HEK293 (cell line): ENCODE results near the gene ASAP2.

ENCODE experiments used
- CTCF ChIA-PET: fragments of 350-600 bp; formaldehyde crosslinking; extraction: SDS; loops from one replicate; lab custom pipeline; 2021; ENCODE audit warnings: antibody characterized with exemption; lab: Yijun Ruan, JAX
- POLR2A ChIA-PET: fragments of 300-600 bp; formaldehyde crosslinking; extraction: SDS; loops from one replicate; lab custom pipeline; 2020; ENCODE audit warnings: antibody characterized with exemption, inconsistent platforms; lab: Yijun Ruan, JAX
- H3K27ac ChIP-seq: fragments of 200-500 bp; sonication (Bioruptor generic); 2 replicates; pipeline ENCODE4 v1.5.1; 2014; ENCODE audit warnings: low read depth, low read length, control low read depth, inconsistent platforms; ENCODE audit errors: extremely low read depth
- H3K36me3 ChIP-seq, 2 experiments: fragments of 200-500 bp in 1 of 2; sonication (Bioruptor generic) in 1 of 2; 1 replicate in 1 of 2; 2 replicates in 1 of 2; pipeline ENCODE4 v1.5.1; 2014 to 2017; ENCODE audit warnings: inconsistent platforms in 2 of 2, low read length in 2 of 2; ENCODE audit not compliant: control insufficient read depth in 2 of 2, insufficient read depth in 1 of 2
- H3K4me1 ChIP-seq: fragments of 200-500 bp; sonication (Bioruptor generic); 2 replicates; pipeline ENCODE4 v1.5.1; 2014; ENCODE audit warnings: mild to moderate bottlenecking, low read length, inconsistent platforms; ENCODE audit not compliant: control insufficient read depth, insufficient read depth
- H3K4me3 ChIP-seq: 2 replicates; pipeline ENCODE4 v1.5.1; 2011; ENCODE audit warnings: low read depth, mild to moderate bottlenecking, control low read depth, low read length, moderate library complexity
- H3K9me3 ChIP-seq: fragments of 200-500 bp; sonication (Bioruptor generic); 2 replicates; pipeline ENCODE4 v1.5.1; 2014; ENCODE audit warnings: low read depth, low read length, inconsistent platforms; ENCODE audit not compliant: control insufficient read depth, insufficient read depth
- CTCF ChIP-seq: fragments of 450-650 bp; formaldehyde crosslinking; IDR thresholded peaks from 2 replicates; pipeline ENCODE4 v1.5.1; 2016; ENCODE audit warnings: missing biosample characterization, missing genetic modification characterization
- FEZF1 ChIP-seq: fragments of 450-650 bp; formaldehyde crosslinking; IDR thresholded peaks from 2 replicates; pipeline ENCODE4 v1.5.1; 2016; ENCODE audit warnings: missing biosample characterization, missing genetic modification characterization
- HOXD13 ChIP-seq: sonication (generic); formaldehyde crosslinking; IDR thresholded peaks from 2 replicates; pipeline ENCODE4 v1.8.0; 2022; ENCODE audit warnings: missing genetic modification reagents, borderline replicate concordance
- IKZF3 ChIP-seq: fragments of 450-650 bp; IDR thresholded peaks from 2 replicates; pipeline ENCODE4 v1.5.0; 2018; ENCODE audit warnings: missing biosample characterization, mild to moderate bottlenecking, missing genetic modification characterization, moderate library complexity
- KLF16 ChIP-seq: fragments of 450-650 bp; formaldehyde crosslinking; IDR thresholded peaks from 2 replicates; pipeline ENCODE4 v1.5.1; 2017; ENCODE audit warnings: missing biosample characterization, missing genetic modification characterization
- PRDM1 ChIP-seq: fragments of 450-650 bp; formaldehyde crosslinking; IDR thresholded peaks from 2 replicates; pipeline ENCODE4; 2016; ENCODE audit warnings: missing biosample characterization, missing genetic modification characterization
- WT1 ChIP-seq: fragments of 450-650 bp; formaldehyde crosslinking; IDR thresholded peaks from 2 replicates; pipeline ENCODE4 v1.5.1; 2016; ENCODE audit warnings: missing biosample characterization, missing genetic modification characterization
- ZIC2 ChIP-seq: fragments of 450-650 bp; formaldehyde crosslinking; IDR thresholded peaks from 2 replicates; pipeline ENCODE4 v1.5.1; 2016; ENCODE audit warnings: missing biosample characterization, missing genetic modification characterization
- ZNF121 ChIP-seq: fragments of 450-650 bp; formaldehyde crosslinking; IDR thresholded peaks from 2 replicates; pipeline ENCODE4 v1.5.1; 2016; ENCODE audit warnings: missing biosample characterization, missing genetic modification characterization
- ZNF169 ChIP-seq: fragments of 450-650 bp; formaldehyde crosslinking; IDR thresholded peaks from 2 replicates; pipeline ENCODE4 v1.5.1; 2016; ENCODE audit warnings: missing biosample characterization, missing genetic modification characterization
- ZNF184 ChIP-seq: fragments of 450-650 bp; IDR thresholded peaks from 2 replicates; pipeline ENCODE4 v1.5.1; 2018; ENCODE audit warnings: missing biosample characterization, mild to moderate bottlenecking, missing genetic modification characterization
- ZNF341 ChIP-seq: fragments of 450-650 bp; formaldehyde crosslinking; IDR thresholded peaks from 2 replicates; pipeline ENCODE4; 2016; ENCODE audit warnings: low read depth, missing biosample characterization, missing genetic modification characterization
- ZNF354C ChIP-seq: fragments of 450-650 bp; formaldehyde crosslinking; IDR thresholded peaks from 2 replicates; pipeline ENCODE4 v1.5.1; 2016; ENCODE audit warnings: missing biosample characterization, missing genetic modification characterization, low read depth, borderline replicate concordance
- ZNF366 ChIP-seq: fragments of 450-650 bp; formaldehyde crosslinking; conservative IDR thresholded peaks from 2 replicates; pipeline ENCODE4 v1.5.1; 2016; ENCODE audit warnings: missing biosample characterization, missing genetic modification characterization
- ZNF394 ChIP-seq: fragments of 450-650 bp; formaldehyde crosslinking; IDR thresholded peaks from 2 replicates; pipeline ENCODE4 v1.5.1; 2016; ENCODE audit warnings: missing biosample characterization, missing genetic modification characterization, mild to moderate bottlenecking, moderate library complexity, borderline replicate concordance
- ZNF404 ChIP-seq: fragments of 450-650 bp; formaldehyde crosslinking; IDR thresholded peaks from 2 replicates; pipeline ENCODE4 v1.5.1; 2017; ENCODE audit warnings: missing biosample characterization, missing genetic modification characterization
- ZNF521 ChIP-seq: fragments of 450-650 bp; formaldehyde crosslinking; IDR thresholded peaks from 2 replicates; pipeline ENCODE4 v1.5.1; 2017; ENCODE audit warnings: missing biosample characterization, mild to moderate bottlenecking, missing genetic modification characterization
- ZNF529 ChIP-seq: fragments of 450-650 bp; formaldehyde crosslinking; IDR thresholded peaks from 2 replicates; pipeline ENCODE4 v1.5.1; 2017; ENCODE audit warnings: missing genetic modification characterization, missing biosample characterization; ENCODE audit not compliant: insufficient replicate concordance
- ZNF555 ChIP-seq: fragments of 450-650 bp; formaldehyde crosslinking; conservative IDR thresholded peaks from 2 replicates; pipeline ENCODE4 v1.5.1; 2017; ENCODE audit warnings: missing biosample characterization, mild to moderate bottlenecking, missing genetic modification characterization, inconsistent platforms
- ZNF624 ChIP-seq: fragments of 450-650 bp; formaldehyde crosslinking; IDR thresholded peaks from 2 replicates; pipeline ENCODE4 v1.5.1; 2017; ENCODE audit warnings: missing biosample characterization, missing genetic modification characterization
- ZNF658 ChIP-seq: fragments of 450-650 bp; formaldehyde crosslinking; IDR thresholded peaks from 2 replicates; pipeline ENCODE4; 2016; ENCODE audit warnings: missing biosample characterization, missing genetic modification characterization
- ZNF792 ChIP-seq: fragments of 450-650 bp; formaldehyde crosslinking; IDR thresholded peaks from 2 replicates; pipeline ENCODE4 v1.5.1; 2016; ENCODE audit warnings: missing biosample characterization, missing genetic modification characterization

ASAP2 gene

GRCh38 chr2:9236045-9236344 is 29.4 kb downstream of the ASAP2 start (continued):
- TF ChIP-seq HOXD13 (CRISPR knock-in tag) (no peak), ZNF394 (tag by site-specific recombination) (no peak), CTCF (tag by site-specific recombination) (no peak)

DNA sequence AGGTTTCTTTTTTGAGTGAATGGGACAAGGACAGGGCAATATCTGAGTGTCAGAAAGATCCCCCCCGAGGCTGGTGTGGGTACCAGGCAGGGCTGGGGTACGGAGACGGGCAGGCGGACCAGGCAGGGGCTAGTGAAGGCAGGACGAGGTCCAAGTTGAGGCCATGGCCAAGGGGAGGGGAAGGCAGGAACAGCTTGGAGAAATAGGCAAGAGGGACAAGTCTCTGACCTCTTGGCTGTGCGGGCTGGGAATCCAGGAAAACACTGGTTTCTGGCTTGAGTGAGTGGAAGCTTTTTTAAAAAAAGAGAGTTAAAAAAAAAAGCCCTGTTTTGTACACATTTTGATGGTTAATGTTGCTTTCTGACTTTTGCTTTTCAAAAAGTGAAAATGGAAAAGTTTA is 30.3 kb downstream of the ASAP2 start:
- no peaks in the 10 kb centered on the region for H3K36me3 ChIP-seq
- peak; percentile 73 for TF ChIP-seq PRDM1 (tag by site-specific recombination)
- TF ChIP-seq KLF16 (tag by site-specific recombination): no peak
- H3K4me1 ChIP-seq: peaks cover 14% of the 10 kb centered on the region
- POLR2A ChIA-PET: interaction anchor here (0.7 kb wide), 1 partner anchor 15 kb away, joined by 4 read pairs; no protein-coding TSS in a partner anchor
- no peak overlapping the region for H3K27ac ChIP-seq
- CTCF ChIA-PET: no interaction called here
- no peaks in the 10 kb centered on the region for H3K9me3 ChIP-seq
- no peak overlapping the region for H3K4me3 ChIP-seq

DNA sequence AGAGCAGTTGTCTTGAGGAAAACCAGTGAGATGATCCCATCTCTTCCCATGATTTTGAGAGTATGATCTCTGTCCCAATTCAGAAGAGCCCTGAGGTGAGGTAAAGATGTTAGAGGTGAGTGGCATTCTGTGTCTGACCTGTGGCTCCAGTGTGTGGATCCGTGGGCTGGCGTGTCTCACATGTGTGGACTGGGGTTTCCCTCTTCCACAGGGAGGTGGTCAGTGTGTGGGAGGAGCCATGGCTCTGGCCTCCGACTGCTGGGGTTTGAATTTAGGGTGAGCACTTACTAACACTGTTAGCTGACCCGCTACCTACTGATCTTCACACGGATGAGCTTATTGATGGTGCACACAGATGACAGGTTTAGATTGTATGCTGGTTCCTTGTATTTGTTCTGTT is 31.2 kb downstream of the ASAP2 start:
- Histone ChIP-seq H3K4me1 (peaks cover 10% of the 10 kb centered on the region), H3K4me3 (no peak overlapping the region), H3K36me3 (no peaks in the 10 kb centered on the region), H3K9me3 (no peaks in the 10 kb centered on the region)
- POLR2A ChIA-PET: no interaction called here
- TF ChIP-seq ZNF121 (tag by site-specific recombination) (no peak), IKZF3 (tag by site-specific recombination) (no peak), ZNF658 (tag by site-specific recombination) (no peak), PRDM1 (tag by site-specific recombination) (no peak), ZNF184 (tag by site-specific recombination) (no peak), ZNF354C (tag by site-specific recombination) (no peak), ZNF169 (tag by site-specific recombination) (no peak), ZNF341 (tag by site-specific recombination) (no peak), FEZF1 (tag by site-specific recombination) (no peak), ZNF404 (tag by site-specific recombination) (no peak), ZNF521 (tag by site-specific recombination) (no peak), WT1 (tag by site-specific recombination) (no peak), ZNF366 (tag by site-specific recombination) (no peak), ZNF624 (tag by site-specific recombination) (no peak), CTCF (tag by site-specific recombination) (no peak), ZNF555 (tag by site-specific recombination) (no peak), ZIC2 (tag by site-specific recombination) (no peak), ZNF529 (tag by site-specific recombination) (no peak), ZNF792 (tag by site-specific recombination) (no peak)
- TF ChIP-seq, all 188 proteins: peak for 0
- H3K27ac ChIP-seq: no peak overlapping the region
- CTCF ChIA-PET: no interaction called here
